Raji (cell line): ENCODE results near the gene FXYD1.

Source experiments
- POLR2A ChIP-seq: IDR thresholded peaks from 2 replicates; pipeline ENCODE4 v1.6.1; 2011; ENCODE audit warnings: low read depth, low read length, control low read depth; ENCODE audit not compliant: insufficient read depth

Gene FXYD1

DNA sequence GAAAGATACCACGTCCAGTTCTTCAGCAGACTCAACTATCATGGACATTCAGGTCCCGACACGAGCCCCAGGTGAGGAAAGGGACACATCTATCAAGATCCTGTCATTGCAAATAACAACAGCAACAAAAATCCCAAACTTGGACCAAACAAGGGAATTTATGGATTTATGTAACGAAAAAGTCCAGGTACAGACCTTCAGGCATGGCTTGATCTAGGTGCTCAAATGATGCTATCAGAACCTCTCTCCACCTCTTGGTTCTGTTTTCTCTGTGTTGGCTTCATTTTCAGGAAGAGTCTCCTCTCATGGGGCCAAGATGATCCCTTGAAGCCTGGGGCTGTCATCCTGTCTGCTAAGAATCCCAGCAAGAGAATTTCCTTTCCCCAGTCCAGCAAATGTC, 18.8 kb downstream of the FXYD1 start:
- no peak for TF ChIP-seq POLR2A

DNA sequence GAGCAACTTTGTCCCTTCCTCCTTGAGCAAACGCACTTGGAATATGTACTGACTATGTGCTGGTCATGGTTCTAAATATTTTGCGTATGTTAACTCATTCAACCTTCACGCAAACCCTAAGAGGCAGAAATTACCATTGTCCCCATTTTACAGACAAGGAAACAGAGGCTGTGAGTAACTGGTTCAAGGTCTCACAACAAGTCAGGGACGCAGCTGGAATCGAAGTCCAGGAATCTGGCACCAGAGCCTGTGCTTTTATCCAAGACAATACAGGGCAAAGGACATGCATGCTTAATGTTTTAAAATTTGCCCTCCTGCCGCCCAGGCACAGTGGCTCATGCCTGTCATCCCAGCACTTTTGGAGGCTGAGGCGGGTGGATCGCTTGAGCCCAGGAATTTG, 21.0 kb downstream of the FXYD1 start:
- no peak for TF ChIP-seq POLR2A

DNA sequence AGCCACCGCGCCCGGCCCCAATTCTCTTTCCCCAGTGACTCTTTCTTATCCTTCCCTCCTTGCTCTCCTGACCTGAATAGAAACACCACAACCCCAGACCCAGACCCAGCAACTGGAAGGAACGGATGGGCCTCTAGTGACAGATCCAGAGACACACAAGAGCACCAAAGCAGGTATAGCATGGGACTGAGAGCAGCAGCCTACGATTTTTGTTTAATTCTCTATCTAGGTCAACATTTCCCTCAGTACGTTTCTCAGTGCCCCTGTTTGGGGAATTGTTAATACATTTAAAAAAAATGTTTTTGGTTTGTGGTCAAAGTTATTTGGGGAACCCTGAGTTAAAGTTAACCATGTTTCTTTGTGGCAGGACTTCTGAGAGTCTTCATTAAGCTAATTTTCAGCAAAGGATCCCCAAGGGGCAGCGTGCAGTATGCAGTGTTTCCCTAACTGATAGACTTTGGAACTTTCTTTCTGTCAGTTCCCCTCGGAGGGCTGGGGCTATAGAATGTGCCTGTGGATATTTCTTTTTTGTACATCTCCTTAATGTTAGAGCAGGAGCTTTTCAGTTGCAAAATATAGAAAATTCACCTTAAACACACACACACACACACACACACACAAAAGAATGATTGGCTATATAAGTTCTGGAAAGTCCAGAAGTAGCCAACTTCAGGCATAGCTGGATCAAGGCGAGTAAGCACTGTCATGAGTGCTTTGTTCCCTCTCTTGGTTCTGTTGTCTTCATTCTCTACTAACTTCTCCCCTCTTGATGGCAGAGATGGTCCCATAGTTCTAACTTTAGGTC, 22.2 kb downstream of the FXYD1 start:
- no peak for TF ChIP-seq POLR2A

DNA sequence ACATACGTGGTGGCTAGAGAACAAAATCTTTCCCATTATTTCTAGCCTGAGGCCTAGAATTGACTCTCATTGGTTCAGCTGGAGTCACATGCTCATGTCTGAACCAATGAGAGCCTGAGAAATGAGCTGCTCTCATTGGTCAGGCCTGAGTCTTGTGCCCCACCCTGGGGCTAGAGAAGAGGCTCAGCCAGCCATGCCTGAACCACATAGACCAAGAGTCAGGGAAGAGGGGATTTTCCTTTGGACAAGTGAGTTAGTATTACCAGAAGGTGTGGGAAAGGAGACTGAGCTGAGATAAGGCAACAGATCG, 22.8 kb downstream of the FXYD1 start:
- no peak for TF ChIP-seq POLR2A

DNA sequence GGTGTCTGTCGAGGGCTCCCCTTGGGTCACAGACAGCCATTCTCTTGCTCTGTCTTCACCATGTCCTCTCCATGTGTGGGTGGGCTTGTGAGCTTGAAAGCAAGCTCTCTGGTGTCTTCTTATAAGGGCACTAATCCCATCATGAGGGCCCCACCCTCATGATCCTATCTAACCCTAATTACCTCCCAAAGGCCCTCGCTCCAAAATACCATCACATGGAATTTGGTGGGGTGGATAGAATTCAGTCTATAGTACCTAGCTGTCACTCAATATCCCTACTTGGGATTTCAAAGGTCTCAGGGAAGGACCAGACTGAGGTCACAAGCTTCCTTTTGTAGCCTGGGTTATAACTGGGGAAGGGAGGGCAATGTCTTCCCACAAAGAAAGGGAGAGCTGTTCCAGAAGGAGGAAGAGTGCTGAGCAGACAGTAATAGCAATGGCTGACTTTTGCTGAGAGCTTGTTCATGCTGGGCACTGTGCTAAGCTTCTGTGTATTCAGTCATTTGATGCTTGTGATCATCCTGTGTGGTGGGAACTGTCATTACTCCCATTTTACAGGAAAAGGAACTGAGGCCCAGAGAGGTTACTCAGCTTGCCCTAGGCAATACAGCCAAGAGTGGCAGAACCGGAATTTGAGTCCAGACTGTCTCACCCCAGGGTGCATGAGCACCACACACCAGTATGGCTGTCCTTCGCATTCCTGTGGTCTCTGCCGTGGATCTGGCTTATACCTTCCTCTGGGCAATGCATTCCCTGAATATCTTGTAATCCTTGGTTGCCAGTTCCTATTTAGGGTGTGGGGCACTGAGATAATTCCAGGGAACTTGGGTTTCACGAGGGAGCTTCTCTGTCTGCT, 24.1 kb downstream of the FXYD1 start:
- no peak for TF ChIP-seq POLR2A

DNA sequence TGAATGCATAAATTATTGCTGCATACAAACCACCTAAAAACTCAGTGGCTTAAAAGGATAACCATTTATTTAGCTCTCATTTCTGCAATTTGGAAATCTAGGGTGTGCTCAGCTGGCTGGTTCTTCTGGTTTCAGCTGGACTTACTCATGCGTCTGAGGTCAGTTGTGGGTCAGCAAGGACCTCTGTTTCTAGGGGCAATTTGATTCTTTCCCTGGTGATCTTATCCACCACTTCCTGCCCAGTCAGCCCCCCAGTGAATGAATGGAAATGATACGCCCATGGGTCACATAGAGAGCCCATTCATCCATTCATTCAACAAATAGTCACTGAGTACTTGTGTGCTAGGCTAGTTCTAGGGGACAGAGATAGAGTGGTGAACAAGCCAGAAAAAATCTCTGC, 25.8 kb downstream of the FXYD1 start:
- TF ChIP-seq POLR2A = no peak

DNA sequence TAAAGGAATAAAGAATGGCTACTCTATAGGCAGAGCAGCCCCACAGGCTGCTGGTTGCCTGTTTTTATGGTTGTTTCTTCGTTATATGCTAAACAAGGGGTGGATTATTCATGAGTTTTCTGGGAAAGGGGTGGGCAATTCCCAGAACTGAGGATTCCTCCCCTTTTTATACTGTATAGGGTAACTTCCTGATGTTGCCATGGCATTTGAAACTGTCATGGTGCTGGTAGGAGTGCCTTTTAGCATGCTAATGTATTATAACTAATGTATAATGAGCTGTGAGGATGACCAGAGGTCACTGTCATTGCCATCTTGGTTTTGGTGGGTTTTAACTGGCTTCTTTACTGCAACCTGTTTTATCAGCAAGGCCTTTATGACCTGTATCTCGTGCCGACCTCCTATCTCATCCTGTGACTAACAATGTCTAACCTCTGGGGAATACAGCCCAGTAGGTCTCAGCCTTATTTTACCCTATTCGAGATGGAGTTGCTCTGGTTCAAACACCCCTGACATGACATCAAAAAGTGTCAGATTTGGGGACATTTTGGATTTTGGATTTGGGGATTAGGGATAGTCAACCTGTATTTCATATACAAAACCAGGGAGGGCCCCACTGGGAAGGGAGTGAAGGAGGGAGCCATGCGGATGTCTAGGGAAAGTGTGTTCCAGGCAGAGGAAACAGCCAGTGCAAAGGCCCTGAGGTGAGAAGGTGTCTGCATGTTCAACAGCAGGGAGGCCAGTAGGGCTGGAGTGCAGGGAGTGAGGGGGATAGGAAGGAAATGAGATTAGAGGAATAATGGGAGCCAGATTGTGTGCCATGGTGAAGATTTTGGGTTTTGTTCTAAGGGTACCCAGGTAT, 26.8 kb downstream of the FXYD1 start:
- TF ChIP-seq POLR2A = no peak

DNA sequence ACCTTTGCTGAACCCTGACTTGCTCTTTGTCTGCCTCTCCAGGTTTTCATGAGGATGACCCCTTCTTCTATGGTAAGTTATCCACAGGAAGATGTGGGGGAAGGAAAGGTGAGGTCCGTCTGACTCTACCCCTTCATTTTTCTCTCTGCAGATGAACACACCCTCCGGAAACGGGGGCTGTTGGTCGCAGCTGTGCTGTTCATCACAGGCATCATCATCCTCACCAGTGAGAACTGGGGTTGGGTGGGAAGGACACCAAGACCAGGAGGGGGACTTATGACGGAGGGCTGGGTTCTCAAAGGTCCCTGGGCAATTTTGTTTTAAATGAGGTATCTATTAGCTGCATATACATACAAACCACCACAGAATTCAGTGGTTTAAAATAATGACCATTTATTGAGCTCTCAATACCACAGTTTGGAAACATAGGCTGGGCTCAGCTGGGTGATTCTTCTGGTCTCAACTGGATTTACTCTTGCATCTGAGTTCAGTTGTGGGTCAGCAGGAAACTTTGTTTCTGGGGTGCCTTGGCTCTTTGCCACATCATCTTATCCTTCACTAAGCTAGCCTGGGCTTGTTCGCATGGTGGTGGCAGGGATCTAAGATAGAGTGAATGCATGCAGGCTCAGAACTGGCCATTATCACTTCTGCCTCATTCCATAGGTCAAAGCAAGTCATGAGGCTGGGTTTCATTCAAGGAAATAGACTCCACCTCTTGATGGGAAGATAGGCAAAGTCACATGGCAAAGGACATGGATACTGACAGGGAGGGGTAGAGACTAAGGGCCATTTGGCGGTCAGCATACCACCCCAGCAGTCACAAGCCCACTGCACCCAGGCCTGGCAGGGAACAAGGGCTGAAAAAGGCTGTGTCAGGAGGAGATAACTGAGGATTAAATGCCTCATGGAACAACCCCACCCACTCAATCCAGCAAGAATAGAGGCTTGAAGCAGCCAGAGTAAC, 27.8 kb downstream of the FXYD1 start:
- TF ChIP-seq POLR2A = no peak

DNA sequence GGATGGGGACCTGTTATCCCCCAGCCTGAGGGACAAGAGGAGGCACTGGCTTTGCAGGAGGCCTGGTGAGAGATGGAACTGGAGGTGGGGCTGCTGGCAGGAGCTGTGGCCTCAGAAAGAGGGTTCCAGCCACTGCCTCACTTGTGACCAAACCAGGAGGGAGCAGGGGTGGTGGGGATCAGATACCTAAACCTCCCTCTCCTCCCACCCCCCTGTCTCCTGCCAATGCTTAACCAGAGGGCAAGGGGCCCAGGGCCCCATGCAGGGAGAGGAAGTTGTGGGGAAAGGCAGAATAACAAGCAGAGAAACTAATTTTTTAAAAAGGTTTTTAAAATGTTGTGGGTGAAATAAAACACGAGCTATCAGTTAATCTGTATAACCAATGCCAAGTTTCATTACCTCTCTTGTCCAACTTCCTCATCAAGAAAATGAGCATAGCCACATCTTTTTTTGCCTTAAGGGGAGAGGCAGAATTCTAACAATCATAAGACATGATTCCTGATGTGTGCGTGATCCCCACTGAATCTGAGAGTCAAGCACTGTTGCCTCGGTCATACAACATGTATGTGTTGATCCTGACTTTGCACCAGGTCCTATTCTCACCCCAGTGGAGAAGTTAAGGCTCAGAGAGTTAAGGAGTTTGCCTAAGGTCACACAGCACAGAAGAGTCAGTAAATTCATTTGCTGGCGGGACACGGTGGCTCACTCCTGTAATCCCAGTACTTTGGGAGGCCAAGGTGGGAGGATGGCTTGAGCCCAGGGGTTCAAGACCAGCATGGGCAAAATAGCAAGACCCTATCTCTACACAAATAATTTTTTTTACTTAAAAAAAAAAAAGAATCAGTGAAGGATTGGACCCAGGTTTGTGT, 28.9 kb downstream of the FXYD1 start:
- TF ChIP-seq POLR2A = no peak

DNA sequence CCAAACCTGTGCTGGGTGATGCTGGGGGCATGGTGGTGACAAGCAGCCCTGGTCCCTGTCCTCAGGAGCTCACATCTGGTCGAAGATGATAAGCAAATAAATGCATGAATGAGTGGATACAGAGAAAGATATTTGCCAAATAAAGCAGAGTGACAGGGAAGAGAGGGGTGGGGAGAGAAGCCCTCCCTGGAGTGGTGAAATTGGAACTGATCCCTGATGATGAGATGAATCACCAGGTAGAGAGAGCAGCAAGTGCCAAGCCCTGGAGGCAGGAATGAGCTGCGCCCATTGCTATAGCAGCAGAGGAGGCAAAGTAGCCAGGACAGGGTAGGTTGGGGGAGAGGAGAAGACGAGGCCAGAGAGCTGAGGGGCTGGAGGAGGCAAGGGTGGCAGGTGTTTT, 29.6 kb downstream of the FXYD1 start:
- TF ChIP-seq POLR2A = no peak

DNA sequence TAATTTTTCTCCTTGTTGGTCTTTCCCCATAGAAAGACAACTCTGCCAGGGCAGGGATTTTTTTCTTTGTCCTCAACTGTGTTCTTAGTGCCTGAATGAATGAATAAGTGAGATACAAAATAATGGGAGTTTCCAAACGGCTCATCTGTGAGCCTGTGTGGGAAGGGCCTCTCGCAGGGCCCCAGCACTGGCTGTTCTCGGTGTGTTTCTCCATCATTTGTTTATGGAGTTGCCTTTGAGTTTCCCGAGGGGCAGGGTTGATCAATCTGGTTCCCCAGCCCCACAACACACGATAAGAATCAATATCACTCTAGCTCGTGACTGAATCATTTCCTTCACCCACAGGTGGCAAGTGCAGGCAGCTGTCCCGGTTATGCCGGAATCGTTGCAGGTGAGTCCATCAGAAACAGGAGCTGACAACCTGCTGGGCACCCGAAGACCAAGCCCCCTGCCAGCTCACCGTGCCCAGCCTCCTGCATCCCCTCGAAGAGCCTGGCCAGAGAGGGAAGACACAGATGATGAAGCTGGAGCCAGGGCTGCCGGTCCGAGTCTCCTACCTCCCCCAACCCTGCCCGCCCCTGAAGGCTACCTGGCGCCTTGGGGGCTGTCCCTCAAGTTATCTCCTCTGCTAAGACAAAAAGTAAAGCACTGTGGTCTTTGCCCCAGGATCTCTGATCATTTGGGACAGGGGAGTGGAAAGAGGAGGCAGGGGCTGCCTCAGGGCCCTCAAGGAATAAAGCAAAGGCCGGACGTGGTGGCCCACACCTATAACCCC, 30.8 kb downstream of the FXYD1 start:
- TF ChIP-seq POLR2A = no peak

DNA sequence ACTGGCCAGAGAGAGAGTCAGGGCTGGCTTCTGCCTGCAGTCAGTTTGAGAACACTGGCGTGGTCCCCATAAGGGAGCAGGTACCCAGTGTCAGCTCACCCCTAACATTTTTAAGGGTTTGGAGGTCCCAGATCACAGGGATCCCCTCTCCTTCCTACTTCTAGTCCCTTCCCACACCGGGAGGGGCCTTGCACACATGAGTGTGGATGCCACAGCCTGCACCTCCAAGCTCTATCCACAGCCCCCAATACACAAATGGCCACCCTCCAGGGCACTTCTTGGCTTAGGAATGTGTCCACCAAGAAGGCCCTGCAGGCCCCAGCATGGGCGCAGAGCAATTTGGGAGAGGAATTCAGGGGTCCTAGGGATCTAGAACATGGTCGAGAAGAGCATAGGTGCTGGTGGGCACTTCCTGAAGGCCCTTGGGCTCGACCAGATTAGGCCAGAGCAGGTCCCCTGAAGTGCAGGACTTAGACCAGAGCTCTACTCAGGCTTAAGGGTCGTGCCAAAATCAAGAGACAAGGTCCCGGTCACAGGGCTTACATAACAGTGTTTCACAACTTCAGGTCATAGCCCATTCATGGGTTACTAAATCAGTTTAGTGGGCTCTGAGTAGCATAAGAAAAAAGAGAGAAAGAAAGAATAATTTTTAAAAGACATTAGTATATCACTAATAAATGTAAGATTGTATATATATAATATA, 31.9 kb downstream of the FXYD1 start:
- TF ChIP-seq POLR2A = no peak

DNA sequence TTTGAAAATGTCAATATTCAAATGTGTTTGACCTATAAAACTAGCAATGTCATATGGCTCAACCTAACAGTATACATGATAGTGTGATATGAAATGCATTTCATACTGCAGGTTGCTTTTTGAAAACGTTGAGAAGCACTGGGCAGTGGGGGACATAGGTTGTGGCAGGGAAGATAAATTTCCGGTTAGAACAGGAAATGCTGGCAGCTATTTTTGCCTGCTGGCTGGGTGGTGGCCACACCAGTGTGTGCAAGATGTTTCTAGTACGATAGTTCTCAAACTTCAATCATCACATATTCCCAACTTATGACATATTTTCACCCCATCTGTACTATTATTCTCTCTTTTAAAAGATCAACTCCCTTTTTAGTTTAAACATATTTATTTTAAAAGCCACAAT, 33.1 kb downstream of the FXYD1 start:
- no peak for TF ChIP-seq POLR2A

DNA sequence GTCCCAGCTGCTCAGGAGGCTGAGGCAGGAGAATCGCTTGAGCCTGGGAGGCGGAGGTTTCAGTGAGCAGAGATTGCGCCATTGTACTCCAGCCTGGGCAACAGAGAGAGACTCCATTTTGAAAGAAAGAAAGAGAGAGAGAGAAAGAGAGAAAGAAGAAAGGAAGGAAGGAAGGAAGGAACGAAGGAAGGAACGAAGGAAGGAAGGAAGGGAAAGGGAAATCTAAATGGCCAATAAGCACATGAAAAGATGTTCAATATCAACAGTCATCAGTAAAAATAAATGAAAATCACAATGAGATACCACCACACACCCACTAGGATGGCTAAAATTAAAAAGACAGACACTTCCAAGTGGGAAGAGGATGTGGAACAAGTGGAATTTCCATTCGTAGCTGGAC, 35.6 kb downstream of the FXYD1 start:
- no peak for TF ChIP-seq POLR2A
